BJ (cell line): Measurements from ENCODE around the gene MDK. TPM values are rescaled to one million over a fixed set of nuclear protein-coding genes. Genes with fewer than 3 reads are reported as not detected.

Experiments used
- CTCF ChIA-PET: fragments of 350-600 bp; formaldehyde crosslinking; extraction: SDS; loops from one replicate; lab custom pipeline; 2021; ENCODE audit warnings: antibody characterized with exemption, inconsistent platforms; lab: Yijun Ruan, JAX
- POLR2A ChIA-PET: fragments of 300-600 bp; sonication (Branson Sonifier 250); formaldehyde crosslinking; extraction: SDS; loops from one replicate; lab custom pipeline; 2021; ENCODE audit warnings: antibody characterized with exemption; lab: Charles Lee
- DNase-seq: peaks from one replicate; pipeline ENCODE4 v3.0.0-alpha.2; 2011; ENCODE audit warnings: low read depth
- H3K27me3 ChIP-seq: 2 replicates; pipeline ENCODE4 v1.6.0; 2011; ENCODE audit warnings: low read length; ENCODE audit not compliant: control insufficient read depth, insufficient read depth
- H3K36me3 ChIP-seq: 2 replicates; pipeline ENCODE4 v1.5.1; 2011; ENCODE audit warnings: low read length; ENCODE audit not compliant: control insufficient read depth, insufficient read depth
- H3K4me3 ChIP-seq: 2 replicates; pipeline ENCODE4 v1.5.1; 2011; ENCODE audit warnings: low read depth, mild to moderate bottlenecking, control low read depth, low read length
- polyA plus RNA-seq: library from polyadenylated mRNA; depleted of rRNA; stranded (reverse); fragments of >200 nt; gene quantifications from 2 replicates; pipeline ENCODE4 v1.2.3, GENCODE V29; 2011
- TF ChIP-seq, protein P1 (sequence below): IDR thresholded peaks from 2 replicates; pipeline ENCODE4 v1.5.1; 2011; ENCODE audit warnings: low read depth, mild to moderate bottlenecking, control low read depth, inconsistent platforms, low read length, moderate library complexity; ENCODE audit not compliant: insufficient read depth

The MDK gene
- polyA plus RNA-seq, 1 experiment: 91.9 TPM

DNA sequence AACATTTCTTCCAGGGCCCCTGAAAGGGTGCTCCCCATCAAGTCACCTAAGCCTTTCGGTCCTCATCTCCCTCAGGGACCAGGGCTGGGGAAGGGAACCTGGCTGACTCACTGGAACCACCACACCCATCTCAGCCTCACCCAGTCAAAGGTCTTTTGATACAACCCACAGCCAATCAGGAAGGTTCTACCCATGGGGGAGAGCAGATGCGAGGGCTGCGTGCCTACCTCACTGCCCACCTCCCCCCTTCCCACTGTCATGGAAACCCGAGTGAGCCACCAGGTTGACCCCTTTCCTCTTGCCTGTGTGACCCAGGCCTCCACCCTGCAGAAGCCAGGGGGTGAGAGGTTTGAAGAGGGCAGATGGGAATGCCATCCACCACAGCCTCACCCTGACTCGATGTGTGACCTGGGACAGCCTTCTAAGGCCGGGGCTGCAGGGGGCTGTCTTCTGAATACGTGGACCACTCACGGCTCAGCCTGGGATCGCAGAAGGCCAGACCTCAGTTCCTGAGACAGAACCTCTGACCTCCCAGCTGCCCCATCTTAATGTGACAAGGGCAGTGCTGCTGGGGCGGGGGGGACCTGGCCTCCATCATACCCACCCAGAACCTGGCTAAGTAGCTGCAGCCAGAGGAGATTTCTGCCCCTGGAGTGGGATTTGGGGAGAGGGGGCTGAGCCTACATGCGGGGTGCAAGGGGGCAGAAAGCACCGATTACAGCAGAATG lies 2.7 kb downstream of the MDK start:
- ChIA-PET POLR2A (no interaction called here), CTCF (interaction anchor here (0.8 to 1.9 kb wide), 12 partner anchors 8 to 234 kb away, joined by 3 to 15 read pairs (median 4); partner anchors contain the start of genes CHRM4 and DGKZ)
- Histone ChIP-seq H3K4me3 (no peak overlapping the region), H3K27me3 (peaks cover 7% of the 10 kb centered on the region), H3K36me3 (no peaks in the 10 kb centered on the region)
- no peak for DNase-seq
- TF ChIP-seq, protein P1, sequence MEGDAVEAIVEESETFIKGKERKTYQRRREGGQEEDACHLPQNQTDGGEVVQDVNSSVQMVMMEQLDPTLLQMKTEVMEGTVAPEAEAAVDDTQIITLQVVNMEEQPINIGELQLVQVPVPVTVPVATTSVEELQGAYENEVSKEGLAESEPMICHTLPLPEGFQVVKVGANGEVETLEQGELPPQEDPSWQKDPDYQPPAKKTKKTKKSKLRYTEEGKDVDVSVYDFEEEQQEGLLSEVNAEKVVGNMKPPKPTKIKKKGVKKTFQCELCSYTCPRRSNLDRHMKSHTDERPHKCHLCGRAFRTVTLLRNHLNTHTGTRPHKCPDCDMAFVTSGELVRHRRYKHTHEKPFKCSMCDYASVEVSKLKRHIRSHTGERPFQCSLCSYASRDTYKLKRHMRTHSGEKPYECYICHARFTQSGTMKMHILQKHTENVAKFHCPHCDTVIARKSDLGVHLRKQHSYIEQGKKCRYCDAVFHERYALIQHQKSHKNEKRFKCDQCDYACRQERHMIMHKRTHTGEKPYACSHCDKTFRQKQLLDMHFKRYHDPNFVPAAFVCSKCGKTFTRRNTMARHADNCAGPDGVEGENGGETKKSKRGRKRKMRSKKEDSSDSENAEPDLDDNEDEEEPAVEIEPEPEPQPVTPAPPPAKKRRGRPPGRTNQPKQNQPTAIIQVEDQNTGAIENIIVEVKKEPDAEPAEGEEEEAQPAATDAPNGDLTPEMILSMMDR: no peak

- peaks cover 16% of the 10 kb centered on the region for H3K27me3 ChIP-seq
- CTCF ChIA-PET: no interaction called here
- no peaks in the 10 kb centered on the region for H3K36me3 ChIP-seq
- POLR2A ChIA-PET: no interaction called here
- no peak overlapping the region for H3K4me3 ChIP-seq
- DNase-seq: no peak
- TF ChIP-seq, protein P1: no peak
Observed at GRCh38 chr11:46385169-46386004, 3.9 kb downstream of the MDK start.

DNA sequence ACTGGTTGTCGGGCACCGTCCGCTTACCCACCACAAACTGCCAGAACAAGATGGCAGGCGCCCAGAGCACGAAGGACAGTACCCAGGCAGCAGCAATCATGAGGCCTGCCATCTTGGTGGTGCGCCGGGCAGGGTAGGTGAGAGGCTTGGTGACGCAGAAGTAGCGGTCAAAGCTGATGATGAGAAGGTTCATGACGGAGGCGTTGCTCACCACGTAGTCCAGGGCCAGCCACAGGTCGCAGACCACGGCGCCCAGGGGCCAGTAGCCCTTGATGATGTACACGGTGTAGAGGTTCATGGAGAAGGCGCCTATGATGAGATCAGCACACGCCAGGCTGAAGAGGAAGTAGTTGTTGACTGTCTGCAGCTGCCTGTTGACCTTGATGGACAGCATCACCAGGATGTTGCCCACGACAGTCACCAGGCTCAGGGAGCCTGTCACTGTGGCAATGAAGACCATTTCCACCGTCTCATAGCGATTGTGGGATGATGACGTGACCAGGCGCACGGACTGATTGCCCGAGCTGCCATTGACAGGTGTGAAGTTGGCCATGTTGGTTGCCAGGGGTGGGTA lies 4.6 kb downstream of the MDK start:
- ChIA-PET CTCF (interaction anchor here (7.2 kb wide), 1 partner anchor 156 kb away, joined by 81 read pairs; no protein-coding TSS in a partner anchor), POLR2A (no interaction called here)
- TF ChIP-seq, protein P1: no peak

GRCh38 chr11:46386674-46387073 lies 5.2 kb downstream of the MDK start:
- ChIA-PET POLR2A (no interaction called here), CTCF (interaction anchor here (0.7 to 7.2 kb wide), 3 partner anchors 66 to 155 kb away, joined by 3 to 81 read pairs (median 30); no protein-coding TSS in a partner anchor)
- Histone ChIP-seq H3K27me3 (peaks cover 20% of the 10 kb centered on the region), H3K4me3 (no peak overlapping the region), H3K36me3 (no peaks in the 10 kb centered on the region)
- TF ChIP-seq, protein P1: no peak
- no peak for DNase-seq

More for the DNA sequence above, 4.6 kb downstream of the MDK start:
- no peak for DNase-seq
- H3K36me3 ChIP-seq: no peaks in the 10 kb centered on the region
- peaks cover 20% of the 10 kb centered on the region for H3K27me3 ChIP-seq
- H3K4me3 ChIP-seq: no peak overlapping the region
